Measurements from ENCODE around the gene SH3BP1. TPM values are rescaled to one million over a fixed set of nuclear protein-coding genes. Genes with fewer than 3 reads are reported as not detected.
A peak's percentile ranks its signal among the peaks of the same experiment; 100 is the strongest.

Gene SH3BP1
- total RNA-seq, 1 donor from 2014 or later, result 10.3 TPM

DNA sequence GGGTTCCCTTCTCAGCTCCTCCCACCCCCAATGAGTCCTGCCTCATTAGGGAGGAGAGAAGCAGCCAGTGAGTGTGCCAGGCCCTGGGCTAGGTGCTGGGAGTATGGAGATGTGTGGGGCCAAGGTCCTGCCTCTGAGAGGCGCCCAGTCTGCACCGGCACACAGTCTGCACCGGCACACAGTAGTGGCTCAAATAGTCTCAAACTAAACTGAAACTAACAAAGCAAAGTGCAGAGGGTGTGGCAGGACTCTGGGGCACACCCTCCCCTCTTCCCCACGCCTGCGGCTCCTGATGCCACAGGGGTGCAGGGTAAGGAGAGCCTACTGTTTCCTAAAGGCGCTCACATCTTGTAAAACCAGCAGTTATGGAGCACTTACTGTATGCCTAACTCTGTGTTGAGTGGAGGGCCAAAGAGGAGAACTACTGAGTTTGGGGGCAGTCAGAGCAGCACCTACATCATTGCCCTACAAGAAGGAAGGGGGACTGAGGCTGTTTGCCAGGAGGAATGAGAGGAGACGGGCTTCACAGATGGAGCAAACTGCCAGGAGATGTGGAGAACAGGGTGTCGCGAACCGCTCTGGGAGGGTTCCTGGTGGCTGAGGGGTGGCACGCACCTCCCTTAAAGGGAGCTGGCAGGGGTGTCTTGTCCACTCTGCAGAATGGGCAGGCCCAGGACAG lies 939 bp upstream of the SH3BP1 start:
- DNase-seq (ENCODE audit: low spot score), result no peak
- H3K4me1 Mint-ChIP-seq, result peaks cover 37% of the 10 kb centered on the region
- peak overlapping the region; percentile 85 for H3K4me3 ChIP-seq
- peaks cover 13% of the 10 kb centered on the region for H3K27me3 Mint-ChIP-seq (ENCODE audit: insufficient read depth, low read depth)
- TF ChIP-seq, protein P1, sequence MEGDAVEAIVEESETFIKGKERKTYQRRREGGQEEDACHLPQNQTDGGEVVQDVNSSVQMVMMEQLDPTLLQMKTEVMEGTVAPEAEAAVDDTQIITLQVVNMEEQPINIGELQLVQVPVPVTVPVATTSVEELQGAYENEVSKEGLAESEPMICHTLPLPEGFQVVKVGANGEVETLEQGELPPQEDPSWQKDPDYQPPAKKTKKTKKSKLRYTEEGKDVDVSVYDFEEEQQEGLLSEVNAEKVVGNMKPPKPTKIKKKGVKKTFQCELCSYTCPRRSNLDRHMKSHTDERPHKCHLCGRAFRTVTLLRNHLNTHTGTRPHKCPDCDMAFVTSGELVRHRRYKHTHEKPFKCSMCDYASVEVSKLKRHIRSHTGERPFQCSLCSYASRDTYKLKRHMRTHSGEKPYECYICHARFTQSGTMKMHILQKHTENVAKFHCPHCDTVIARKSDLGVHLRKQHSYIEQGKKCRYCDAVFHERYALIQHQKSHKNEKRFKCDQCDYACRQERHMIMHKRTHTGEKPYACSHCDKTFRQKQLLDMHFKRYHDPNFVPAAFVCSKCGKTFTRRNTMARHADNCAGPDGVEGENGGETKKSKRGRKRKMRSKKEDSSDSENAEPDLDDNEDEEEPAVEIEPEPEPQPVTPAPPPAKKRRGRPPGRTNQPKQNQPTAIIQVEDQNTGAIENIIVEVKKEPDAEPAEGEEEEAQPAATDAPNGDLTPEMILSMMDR (IDR thresholded peaks at IDR 0.05), result no peak
- TF ChIP-seq EZH2phosphoT487 (IDR thresholded peaks at IDR 0.05) (no peak), EZH2 (IDR thresholded peaks at IDR 0.05) (no peak)
- peak overlapping the region; percentile 96 for H3K4me2 ChIP-seq
- H3F3A ChIP-seq (ENCODE audit: low read depth), result peaks cover 41% of the 10 kb centered on the region
- no peaks in the 10 kb centered on the region for H3K27me3 ChIP-seq
- no peak overlapping the region for H3K9ac ChIP-seq
- H3K9me3 ChIP-seq (ENCODE audit: low read depth), result no peaks in the 10 kb centered on the region
- peak overlapping the region; percentile 73 for H2AFZ ChIP-seq (replicated peaks)
- peak overlapping the region; percentile 90 for H3K27ac Mint-ChIP-seq
- peaks cover 6% of the 10 kb centered on the region for H3K79me2 ChIP-seq (ENCODE audit: low read depth)
- no peaks in the 10 kb centered on the region for H3K36me3 Mint-ChIP-seq
- H3K4me3 Mint-ChIP-seq, result peak overlapping the region; percentile 78
- no peaks in the 10 kb centered on the region for H3K36me3 ChIP-seq
- peaks cover 19% of the 10 kb centered on the region for H3K4me1 ChIP-seq
- H3K9me3 Mint-ChIP-seq, result no peaks in the 10 kb centered on the region
- H3K27ac ChIP-seq, result no peak overlapping the region
- peaks cover 7% of the 10 kb centered on the region for H4K20me1 ChIP-seq (ENCODE audit: low read depth)

DNA sequence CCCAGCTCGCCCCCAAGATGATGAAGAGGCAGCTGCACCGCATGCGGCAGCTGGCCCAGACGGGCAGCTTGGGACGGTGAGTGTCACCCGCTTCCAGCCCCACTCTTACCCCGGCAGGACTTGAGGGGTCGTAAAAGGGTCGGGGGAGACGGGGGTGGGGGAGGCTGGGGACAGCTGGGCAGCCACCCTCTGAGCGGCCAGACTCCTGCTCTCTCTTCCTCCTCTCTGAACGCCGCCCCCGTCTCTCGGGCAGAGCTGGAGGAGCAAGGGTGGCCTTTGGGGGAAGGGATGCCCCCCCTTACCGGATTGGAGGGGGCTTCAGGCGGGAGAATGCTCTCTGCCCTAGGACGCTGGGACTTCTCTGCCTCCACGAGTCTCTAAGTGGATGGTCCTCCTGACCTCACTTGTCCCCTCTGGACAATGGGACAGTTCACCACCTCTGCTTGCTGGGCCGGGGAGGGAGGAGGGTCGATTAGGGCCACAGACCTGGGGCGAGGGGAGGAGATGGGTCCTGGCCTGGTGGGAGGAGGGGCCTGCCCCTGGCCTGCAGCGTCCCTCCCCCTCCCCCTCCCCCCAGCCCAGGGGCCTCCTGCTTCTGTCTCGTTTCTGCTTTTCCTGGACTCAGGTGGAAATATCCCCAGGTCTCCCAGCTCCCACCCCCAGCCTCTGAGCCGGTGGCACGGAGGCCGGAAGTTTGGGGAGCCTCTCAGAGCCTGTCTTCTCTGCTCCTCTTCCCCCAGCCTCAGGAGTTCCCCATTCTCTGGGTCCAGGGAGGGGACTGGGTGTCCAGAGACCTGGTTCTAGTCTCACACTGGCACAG lies 512 bp downstream of the SH3BP1 start:
- Mint-ChIP-seq H3K4me3 (peak overlapping the region; percentile 83), H3K4me1 (peaks cover 25% of the 10 kb centered on the region), H3K36me3 (no peaks in the 10 kb centered on the region), H3K27ac (peak overlapping the region; percentile 76), H3K9me3 (no peaks in the 10 kb centered on the region), H3K27me3 (ENCODE audit: insufficient read depth, low read depth) (peaks cover 8% of the 10 kb centered on the region)
- Histone ChIP-seq H3F3A (ENCODE audit: low read depth) (peaks cover 28% of the 10 kb centered on the region), H3K9ac (peak overlapping the region; percentile 18), H3K4me3 (peak overlapping the region; percentile 85), H3K4me2 (peak overlapping the region; percentile 96), H3K4me1 (peaks cover 8% of the 10 kb centered on the region), H4K20me1 (ENCODE audit: low read depth) (peaks cover 8% of the 10 kb centered on the region), H3K27me3 (no peaks in the 10 kb centered on the region), H2AFZ (replicated peaks) (peak overlapping the region; percentile 73), H3K9me3 (ENCODE audit: low read depth) (no peaks in the 10 kb centered on the region), H3K27ac (no peak overlapping the region), H3K79me2 (ENCODE audit: low read depth) (peaks cover 6% of the 10 kb centered on the region), H3K36me3 (no peaks in the 10 kb centered on the region)
- no peak for TF ChIP-seq EZH2phosphoT487 (IDR thresholded peaks at IDR 0.05)
- TF ChIP-seq, protein P1 (IDR thresholded peaks at IDR 0.05), result no peak
- TF ChIP-seq EZH2 (IDR thresholded peaks at IDR 0.05), result no peak
- peak; percentile 50 for DNase-seq (ENCODE audit: low spot score)

DNA sequence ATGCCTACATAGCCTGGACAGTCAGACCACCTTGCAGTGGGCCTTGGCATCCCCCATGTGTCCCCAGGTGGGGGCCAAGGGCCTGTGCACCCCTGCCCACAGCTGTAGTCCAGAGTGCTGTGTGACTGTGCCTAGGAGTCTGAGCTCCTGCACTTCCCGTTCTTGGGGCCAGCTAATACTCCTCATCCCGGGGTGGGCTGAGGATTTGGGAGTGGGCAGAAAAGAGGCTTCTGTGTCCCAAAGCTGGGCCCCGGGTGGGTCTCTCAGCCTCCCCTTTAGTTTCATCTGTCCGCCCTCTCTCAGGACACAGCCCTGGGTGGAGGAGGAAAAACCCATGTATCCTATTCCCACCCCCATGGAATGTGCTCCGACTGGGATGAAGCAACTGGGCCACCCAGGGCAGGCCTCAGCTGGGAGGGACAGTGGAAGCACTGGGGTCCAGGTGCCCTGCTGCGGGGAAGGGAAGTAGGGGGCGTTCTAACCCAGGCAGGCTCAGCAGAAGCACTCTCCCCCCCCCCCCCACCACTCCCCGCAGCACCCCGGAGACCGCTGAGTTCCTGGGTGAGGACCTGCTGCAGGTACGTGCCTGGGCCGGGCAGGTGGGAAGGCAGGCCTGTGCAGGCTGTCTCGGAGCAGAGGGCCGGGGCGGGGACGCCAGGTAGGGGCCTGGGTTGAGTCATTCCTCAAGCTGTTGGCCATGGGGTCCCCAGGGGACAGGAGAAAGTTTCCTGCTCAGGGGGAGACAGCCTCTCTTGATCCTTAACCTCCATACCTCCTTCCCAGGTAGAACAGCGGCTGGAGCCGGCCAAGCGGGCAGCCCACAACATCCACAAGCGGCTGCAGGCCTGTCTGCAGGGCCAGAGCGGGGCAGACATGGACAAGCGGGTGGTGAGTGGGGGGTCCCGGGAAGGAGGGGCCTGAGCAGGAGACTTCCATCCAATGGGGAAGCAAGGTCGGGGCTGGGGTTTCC lies 1.4 kb downstream of the SH3BP1 start:
- Mint-ChIP-seq H3K4me1 (peaks cover 25% of the 10 kb centered on the region), H3K9me3 (no peaks in the 10 kb centered on the region), H3K27ac (peak overlapping the region; percentile 76), H3K27me3 (ENCODE audit: insufficient read depth, low read depth) (peaks cover 6% of the 10 kb centered on the region), H3K4me3 (peak overlapping the region; percentile 83), H3K36me3 (no peaks in the 10 kb centered on the region)
- no peak overlapping the region for H3K27ac ChIP-seq
- TF ChIP-seq EZH2 (IDR thresholded peaks at IDR 0.05) (no peak), EZH2phosphoT487 (IDR thresholded peaks at IDR 0.05) (no peak)
- TF ChIP-seq, protein P1 (IDR thresholded peaks at IDR 0.05), result no peak
- peaks cover 28% of the 10 kb centered on the region for H3F3A ChIP-seq (ENCODE audit: low read depth)
- no peak overlapping the region for H2AFZ ChIP-seq (replicated peaks)
- no peaks in the 10 kb centered on the region for H3K9me3 ChIP-seq (ENCODE audit: low read depth)
- H3K36me3 ChIP-seq, result no peaks in the 10 kb centered on the region
- H3K9ac ChIP-seq, result no peak overlapping the region
- no peaks in the 10 kb centered on the region for H3K27me3 ChIP-seq
- peak overlapping the region; percentile 96 for H3K4me2 ChIP-seq
- H3K4me1 ChIP-seq, result peaks cover 8% of the 10 kb centered on the region
- H3K4me3 ChIP-seq, result peak overlapping the region; percentile 85
- peaks cover 6% of the 10 kb centered on the region for H3K79me2 ChIP-seq (ENCODE audit: low read depth)
- peaks cover 8% of the 10 kb centered on the region for H4K20me1 ChIP-seq (ENCODE audit: low read depth)
- DNase-seq (ENCODE audit: low spot score), result no peak
